ENCODE data around the gene NKX6-1.

Gene NKX6-1

DNA sequence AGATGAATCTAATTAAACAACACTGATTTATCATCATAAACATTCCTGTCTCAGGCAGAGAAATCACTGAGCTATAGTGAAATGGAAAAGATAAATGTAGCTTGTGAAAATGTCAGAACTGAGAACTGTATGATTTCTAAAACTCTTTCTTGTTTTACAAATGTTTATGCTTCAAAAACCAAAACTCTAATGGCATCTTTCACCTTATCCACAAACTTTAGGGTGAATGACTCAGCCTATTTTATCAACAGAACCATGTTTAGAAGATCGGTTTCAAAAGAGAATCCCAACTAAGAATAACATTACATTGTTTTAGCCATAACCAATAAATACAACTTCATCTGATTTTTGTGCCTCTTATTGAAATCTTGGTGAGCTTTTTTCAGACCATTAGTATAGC is 21.4 kb downstream of the NKX6-1 start:
- DNase-seq, result no peak

DNA sequence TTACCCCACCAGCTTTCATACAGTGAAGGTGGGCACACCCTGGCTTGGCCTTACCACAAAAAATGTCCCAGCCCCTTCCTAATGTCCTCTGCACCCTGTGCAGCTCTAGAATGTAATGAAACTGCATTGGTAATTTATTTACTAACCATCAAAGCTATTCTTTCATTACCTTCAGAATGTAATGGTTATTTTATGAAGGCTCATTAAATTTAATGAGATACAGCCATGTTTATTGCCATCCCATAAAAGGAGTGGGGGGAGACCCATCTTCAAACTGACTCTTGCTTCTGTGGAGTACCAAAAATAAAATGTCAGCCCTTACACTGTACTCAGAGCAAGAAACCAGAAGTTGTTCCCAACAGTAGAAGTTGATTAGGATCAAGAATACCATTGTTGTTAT is 25.0 kb downstream of the NKX6-1 start:
- no peak for DNase-seq

DNA sequence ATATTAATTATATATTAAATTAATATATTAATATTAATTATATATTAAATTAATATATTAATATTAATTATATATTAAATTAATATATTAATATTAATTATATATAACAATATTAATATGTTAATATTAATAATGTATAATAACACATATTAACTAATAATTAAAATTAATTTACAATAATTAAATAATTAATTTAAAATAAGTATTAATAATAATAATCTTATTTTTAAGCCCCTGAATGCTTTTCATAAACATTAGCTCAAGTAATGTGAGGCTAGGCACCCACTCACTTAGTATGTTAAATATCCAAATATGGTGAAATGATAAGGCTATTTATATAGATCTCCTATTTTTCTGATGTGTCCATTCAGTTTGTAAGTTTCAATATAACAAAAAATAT is 26.9 kb downstream of the NKX6-1 start:
- DNase-seq, result no peak

DNA sequence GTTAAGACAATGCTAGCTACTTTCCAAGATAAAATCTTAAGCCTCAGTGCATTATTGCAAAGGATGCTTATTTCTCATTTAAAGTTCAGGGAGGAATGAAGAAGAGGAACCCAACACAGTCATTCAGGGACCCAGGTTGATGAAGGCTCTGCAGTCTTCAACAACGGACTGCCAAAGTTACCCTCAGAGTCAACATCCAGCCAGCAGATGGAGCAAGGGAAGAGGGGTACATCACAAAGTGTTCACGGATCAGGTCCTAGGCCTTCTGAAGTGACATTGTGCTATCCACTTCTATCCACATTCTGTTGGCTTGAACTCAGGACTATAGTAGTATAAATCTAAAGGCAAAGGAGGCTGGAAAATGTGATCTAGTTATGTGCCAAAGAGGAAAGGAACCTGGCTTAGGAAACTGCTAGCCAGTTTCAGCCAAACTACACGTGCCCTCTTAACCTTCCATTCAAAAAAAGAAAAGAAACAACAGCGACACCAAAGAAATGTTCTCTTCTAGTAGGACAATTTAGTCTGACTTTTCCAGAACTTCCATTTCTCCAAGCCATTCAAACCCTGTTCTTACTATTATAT is 28.8 kb downstream of the NKX6-1 start:
- peak in 1 of 5 experiments; percentile 10 for DNase-seq

DNA sequence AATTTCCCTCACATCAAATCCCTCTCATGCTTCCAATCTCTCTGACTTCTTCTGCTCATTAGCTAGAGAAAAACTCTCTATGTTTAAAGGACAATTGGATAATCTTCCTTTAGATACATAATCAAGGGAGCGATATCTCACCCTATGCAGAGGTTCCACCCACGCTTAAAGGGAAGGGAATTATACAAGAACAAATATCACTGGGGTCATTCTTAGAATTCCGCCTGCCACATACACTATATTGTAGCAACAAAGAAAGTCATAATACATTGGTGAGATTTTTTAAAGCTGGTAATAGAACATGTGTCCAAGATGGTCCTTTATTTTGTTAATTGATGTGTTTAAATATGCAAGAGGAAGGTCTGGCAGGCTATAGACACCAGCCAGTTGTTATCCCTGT is 31.5 kb downstream of the NKX6-1 start:
- DNase-seq, result no peak

DNA sequence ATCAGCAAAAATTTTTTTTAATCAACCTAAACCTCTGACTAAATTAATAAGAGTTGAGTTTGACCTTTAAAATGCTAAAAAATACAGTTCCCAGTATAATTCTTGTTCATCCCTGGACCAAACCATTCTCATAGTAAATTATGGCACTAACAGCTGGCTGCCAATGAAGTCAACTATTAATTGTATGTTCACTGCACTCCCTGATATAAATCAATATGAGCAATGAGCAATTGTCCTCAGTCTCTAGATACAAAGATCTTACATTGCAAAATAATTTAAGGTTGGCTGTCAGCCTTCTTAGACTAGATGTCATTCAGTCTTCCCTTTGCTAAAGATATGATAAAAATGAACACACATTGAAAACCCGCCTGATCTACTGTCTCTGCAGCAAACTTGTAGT is 39.3 kb downstream of the NKX6-1 start:
- DNase-seq, result no peak

DNA sequence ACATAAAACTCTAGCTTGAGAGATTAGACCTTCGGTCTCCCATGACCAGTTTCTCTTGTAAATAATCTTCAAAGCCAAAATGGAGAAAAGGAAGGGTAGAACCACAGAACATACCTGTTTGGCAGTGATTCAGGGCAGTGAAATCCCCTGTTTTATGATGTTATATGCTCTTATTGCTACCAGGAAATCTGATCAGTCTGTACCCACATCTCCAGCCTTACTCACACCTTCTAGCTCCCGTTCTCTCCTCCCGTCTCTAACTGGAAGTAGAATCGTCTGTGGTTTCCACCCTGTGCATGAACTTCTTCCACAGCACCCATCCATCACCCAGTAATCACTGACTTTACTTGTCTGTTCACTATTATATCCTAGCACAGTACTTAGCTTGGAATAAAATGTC is 42.9 kb downstream of the NKX6-1 start:
- DNase-seq, result no peak

DNA sequence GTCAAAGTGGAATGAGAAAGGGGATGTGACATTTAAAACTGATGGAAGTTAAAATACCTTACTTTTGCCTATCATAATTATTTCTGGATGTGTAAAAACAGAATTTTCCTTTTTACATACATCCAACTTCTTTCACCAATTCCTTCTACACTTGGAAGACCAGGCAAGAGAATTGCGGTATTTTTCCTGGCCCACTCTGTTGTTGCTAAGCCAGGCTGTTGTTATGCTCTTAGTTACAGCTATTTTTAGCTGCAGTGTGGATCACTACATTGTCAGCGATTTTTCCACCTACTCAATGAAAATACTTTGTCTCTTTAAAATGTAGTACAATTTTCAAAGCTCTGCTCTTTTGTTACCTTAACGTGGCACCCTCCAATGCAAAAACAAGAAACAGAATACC is 43.4 kb downstream of the NKX6-1 start:
- DNase-seq, result no peak

DNA sequence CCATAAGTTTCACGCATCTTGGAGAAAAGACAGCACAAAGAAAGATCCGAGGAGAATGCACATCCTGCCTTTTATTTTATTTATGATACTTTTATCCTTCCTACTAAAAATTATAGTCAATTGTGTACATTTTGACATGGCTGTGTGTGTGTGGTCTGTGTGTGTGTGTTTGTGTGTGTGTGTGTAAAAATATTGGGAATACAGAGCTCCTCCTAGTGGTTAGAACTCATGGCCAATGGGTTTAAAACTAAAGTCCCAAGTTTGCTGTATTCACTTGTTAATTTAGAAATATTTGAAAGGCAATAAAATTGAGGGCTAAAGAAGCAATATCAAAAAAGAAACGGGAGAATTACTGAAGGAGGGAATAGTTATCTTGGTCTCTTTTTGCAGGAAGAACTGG is 47.5 kb downstream of the NKX6-1 start:
- no peak for DNase-seq

DNA sequence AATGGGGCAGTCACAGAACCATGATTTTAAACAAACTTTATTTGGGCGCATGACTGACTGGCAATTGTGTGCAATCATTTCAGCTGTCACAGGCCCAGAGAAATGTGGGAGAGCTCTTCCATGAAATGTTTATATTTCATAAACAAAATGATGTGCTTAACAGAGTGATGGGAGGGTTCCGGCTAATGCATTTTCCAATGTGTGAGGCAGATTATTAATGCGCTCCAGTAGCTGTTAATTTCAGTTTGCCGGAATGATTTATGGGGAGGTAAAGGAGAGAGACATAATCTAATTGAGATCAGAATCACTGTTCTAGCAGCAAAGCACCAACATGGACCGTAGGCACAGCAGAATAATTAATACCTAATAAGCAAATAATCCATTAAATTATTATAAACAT is 55.6 kb downstream of the NKX6-1 start:
- DNase-seq, result no peak

DNA sequence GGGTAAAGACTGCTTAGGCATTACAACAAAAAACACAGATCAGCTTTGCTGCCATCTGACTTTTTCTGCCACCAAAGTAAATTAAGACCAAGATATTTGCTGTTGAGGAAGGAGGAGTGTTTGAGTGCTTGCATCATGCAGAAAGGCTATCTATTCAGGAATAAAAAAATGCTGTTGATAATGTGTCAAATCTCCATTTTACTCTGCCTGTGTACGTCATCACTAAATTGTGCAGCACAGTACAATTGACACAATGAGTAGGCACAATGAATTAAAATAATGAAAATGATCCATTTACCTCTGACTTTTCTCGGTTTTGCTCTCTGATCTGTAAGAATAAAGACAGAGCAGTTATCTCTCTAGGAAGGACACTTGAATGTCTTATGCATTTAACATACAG is 56.3 kb downstream of the NKX6-1 start:
- DNase-seq, result no peak
